ENCODE results near the gene AMPD3.

DNA sequence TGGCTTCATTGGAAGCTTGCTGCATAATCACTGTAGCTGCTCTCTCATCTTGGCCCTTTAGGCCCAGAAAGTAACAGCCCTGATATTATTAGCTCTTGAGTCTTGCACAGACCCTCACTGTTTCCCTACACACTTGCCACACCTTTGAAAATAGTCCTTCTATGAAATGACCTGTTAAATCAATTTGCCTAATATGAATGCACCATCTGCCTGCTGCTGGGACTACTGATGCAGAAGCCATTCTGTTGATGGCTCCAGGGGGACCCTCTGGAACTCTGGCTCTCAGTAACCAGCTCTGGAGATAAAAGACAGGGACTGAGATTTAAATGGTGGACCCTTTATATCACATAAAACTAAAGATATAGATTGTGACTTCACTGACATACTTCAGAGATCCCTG lies 14.7 kb upstream of the AMPD3 start:
- TF ChIP-seq CTCF (IDR thresholded peaks at IDR 0.05) (no peak), POLR2A (IDR thresholded peaks at IDR 0.05) (no peak), POLR2AphosphoS5 (IDR thresholded peaks at IDR 0.05) (no peak)
